GM19193 (cell line): ENCODE data around the gene OPCML.

Experiments
- POLR2A ChIP-seq: IDR thresholded peaks from 4 replicates; pipeline ENCODE4 v1.6.1; 2011; ENCODE audit not compliant: insufficient read depth, insufficient read length; ENCODE audit errors: extremely low read depth

The OPCML gene

DNA sequence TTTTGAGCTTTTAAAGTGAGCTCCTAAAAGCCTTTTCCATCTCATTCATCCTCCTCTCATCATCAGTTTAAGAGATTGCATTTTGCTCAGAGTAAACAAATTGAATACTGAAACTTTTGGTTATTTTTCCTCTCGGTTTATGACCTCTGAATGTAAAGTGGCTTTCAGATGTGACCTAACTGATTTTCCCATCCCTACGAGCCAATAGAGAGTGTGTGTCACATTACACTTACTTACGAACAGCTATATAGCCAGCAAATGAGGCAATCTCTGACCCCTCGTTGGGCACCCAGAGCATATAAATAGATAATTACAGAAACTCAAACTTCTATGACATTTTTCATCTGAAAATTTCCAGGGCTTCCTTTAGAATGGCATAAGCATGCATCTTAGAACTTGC lies 317.7 kb downstream of the OPCML start:
- no peak for TF ChIP-seq POLR2A

DNA sequence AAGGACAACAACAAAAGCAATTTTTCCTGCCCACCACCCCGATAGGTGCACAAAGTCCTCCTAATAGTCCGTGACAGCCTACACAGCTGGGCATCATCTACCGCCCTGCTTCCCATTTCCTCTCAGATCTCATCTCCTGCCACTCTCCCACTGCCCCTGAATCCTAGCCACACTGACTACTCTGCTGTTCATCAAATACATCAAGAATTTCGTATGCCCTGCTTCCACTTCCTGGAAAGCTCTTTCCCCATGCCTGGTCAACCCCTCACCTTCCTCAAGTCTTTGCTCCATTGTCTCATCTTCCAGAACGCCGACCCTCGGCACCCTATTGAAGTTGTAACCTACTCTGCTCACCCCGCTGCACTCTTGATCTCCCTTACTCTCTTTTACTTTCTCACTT lies 320.1 kb downstream of the OPCML start:
- TF ChIP-seq POLR2A = no peak

DNA sequence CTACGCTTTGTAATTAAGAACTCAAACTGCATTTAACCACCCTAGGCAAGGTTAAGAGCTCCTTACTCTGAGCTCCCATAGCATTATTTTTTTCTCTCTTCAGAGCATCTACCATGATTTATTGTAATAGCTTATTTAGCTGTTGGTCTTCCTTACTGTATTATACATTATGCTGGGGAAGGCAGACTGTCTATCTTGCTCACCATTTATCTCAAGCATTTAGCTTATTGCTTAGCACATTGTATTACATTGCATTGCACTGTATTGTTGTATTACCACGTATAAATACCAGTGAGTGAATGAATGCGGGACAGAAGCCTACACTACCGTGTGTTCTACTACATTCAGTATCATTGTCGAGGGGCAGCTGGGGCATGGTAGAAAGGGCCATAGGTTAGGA lies 324.3 kb downstream of the OPCML start:
- no peak for TF ChIP-seq POLR2A

DNA sequence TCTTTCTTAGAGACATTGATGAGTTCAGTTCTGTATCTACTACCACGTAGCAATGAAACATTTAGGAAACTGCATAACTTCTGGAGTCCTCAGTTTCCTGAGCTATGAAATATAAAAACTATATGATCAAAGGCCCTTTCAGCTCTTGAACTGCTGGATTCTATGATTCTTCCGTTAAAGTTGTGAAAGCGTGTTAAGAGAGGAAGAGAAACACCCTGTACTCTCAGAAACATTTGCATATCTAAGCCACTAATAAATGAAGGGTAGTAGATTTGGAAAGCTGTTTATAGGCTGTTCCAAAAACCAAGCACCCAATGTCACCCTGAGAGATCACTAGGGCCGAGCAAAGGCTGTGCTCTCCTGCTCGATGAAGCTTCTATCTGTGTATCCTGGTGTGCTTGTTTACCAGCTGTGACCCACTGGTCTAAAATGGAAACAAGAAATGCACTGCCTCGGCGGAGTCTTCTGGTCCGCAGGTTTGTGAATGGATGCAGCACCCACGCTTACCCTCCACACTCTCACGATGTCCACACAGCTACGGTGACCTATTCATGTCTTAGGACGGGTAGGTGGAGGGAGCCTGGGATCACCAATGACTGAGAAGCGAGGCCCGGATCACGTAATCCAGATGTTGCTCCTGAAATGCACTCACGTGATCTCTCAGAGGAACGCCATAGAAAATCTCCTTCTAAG lies 325.8 kb downstream of the OPCML start:
- TF ChIP-seq POLR2A = no peak

DNA sequence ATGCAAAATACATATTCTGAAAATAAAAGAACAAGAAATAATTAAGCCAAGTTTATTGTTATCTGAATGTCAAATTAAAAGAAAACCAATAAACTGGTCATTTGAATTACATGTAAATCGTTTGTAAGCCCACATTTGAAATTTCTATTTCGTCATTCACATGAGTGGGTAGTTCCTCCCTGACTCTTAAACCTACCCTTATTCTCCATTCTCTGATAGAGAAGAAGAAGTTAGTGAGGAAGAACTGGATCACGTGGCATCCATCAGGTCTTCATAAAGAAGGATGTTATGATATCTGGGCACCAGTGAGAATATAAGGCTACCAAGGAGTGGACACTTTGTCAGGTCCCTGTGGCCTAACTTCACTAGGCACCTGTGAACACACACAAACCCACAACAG lies 328.1 kb downstream of the OPCML start:
- TF ChIP-seq POLR2A = no peak

DNA sequence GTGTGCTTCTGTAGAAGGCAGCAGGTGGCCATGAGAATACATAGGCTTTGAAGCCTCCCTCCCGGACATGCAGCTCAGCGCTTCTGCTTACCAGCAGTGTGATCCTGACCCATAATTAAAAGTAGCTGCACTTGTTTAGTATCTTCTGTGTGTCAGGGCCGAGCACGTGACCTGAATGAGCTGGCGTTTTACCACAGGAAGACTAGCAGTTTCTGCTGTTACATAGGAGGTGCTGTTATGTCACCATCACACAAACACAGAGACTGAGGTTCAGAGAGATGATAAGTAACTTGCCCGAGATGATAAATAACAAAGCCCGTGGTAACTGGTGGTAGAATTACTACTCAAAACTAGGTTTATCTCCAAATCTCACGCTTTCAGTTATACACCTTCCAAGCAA lies 329.5 kb downstream of the OPCML start:
- TF ChIP-seq POLR2A = no peak

DNA sequence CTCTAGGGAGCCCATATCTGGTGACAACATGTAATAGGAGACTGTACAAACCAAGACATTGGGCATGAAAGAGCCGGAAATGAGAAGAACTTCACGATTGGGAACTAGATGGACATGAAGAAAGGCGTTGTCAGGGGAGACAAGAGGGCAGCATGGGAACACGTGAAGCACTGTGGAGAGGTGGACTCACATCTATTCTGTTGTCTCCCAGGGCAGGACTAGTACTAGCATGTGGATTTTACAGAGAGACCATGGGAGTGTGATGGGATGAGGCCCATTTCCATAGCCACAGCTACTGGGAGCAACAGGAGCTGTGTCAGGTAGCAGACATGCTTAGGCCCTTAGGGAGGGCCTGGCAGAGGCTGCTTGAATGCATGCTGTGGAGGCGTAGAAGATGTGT lies 333.9 kb downstream of the OPCML start:
- TF ChIP-seq POLR2A = no peak

DNA sequence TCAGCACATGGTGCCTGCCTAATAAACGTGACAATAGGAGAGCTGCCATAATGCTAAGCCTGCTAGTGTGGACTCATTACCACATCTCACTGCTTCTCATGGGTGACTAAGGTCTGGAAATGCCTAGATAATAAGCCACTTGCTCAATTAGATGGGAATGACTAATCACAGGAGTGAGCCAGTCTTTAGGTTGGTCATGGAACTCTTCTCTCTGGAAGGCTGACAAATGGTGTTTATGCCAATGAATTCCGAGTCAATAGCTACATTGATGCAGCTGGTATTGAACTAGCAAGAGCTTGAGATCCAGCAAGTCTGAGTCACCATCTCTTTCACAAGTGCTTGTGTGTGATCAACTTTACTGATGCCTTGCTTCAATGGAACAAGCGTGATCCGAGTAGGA lies 334.9 kb downstream of the OPCML start:
- no peak for TF ChIP-seq POLR2A

DNA sequence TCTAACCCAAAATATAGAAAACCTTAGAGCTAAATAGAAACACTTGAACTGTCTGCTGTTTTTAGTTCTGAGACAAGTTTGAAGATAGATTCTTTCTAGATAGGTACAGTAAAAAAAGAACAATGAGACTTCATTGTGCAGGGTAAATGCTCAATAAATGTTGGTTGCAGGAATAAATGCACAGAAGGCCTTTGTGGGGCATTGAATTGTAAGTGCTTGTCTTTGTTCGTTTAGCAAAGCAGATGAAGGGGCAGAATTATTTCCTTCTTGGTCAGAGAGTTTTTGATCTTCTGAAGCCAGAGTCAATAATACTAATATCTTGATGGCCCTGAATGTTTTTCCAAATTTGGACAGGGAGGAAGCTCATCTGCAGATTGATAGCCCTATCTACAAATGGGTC lies 340.4 kb downstream of the OPCML start:
- TF ChIP-seq POLR2A = no peak

DNA sequence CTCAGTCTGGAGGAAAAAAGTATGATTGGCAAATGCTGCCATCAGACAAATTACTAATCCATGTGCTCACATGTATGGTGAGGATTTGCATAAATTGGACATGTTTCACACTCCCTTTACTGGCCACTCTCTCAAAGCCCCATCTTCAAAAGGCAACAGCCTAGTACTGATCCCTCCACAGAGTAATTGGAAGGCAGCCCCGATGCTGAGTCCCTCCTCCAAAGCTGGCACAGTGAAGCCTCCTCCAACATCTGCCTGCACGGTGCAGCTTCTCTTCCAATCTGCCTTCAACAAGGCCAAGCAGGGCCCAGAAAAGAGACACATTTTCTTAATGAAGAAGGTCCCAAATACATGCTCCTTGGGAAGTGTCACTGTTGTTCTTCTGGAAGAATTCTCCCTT lies 350.6 kb downstream of the OPCML start:
- no peak for TF ChIP-seq POLR2A

DNA sequence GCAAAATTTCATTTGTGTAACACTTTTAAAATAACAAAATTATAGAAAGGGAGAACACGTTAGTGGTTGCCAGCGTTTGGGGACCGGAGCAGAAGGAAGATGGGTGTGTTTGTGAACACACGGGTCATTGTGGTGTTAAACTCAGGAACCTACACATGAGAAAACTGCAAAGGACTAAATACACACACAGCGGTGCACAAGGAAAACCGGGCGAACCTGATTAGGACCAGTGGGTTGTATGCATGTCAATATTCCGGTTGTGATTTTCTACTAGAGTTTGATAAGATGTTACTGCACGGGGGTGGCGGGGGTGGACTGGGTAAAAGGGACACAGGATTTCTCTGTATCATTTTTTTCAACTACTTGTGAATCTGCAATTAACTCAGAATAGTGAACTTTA lies 351.2 kb downstream of the OPCML start:
- no peak for TF ChIP-seq POLR2A

DNA sequence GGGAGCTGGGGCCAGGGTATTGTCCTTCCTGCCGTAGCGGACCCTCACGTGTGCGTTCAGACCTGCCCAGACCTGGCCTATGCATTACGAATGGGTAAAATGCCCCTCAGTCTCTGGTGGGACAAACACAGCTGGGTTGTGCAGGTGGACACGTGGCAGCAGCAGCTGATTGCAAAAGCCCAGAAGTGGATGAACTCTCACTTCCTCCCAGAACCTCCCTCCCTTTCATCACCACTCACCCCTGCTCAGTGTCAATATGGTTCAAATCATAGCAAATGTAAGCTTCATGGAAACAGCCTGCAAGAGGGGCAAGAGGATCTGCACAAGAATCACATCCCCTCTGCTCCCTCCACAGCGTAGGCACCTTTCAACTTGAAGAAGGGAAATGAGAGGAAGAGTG lies 352.1 kb downstream of the OPCML start:
- no peak for TF ChIP-seq POLR2A

DNA sequence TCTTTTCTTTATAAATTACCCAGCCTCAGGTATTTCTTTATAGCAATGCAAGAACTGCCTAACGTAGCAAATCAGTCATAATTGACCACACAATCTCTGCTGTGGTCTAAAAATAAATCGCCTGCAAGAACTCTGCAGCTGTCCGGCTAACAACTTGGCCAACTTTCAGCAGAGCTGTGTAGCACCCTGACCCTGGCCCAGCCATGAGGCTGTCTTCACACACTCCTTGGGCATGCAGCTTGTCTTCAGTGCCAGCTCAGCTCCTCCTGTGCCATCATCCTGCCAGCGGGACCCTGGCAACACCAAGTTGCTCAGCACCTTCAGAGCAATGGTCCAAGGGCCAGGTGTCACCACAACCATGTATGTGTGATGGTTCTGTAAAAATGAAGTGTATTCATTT lies 355.6 kb downstream of the OPCML start:
- TF ChIP-seq POLR2A = no peak

DNA sequence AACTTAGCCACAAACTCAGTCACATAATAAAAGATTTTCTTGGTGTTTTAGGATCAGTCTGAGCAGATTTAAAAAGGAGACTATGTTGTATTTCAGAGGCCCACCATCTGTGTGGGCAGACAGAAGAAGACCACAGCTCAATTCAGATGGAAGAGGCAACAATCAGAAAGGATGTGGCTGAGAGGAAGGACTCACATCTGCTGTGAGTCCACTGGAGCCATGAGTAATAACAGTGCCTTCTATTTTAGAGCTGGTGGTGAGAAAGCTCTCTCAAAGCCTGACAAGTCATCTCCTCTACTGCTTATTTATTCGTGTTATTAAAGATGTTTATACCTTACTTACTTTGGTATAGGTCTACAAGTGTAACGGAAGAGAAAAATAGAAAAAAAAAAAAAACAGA lies 357.2 kb downstream of the OPCML start:
- TF ChIP-seq POLR2A = no peak

DNA sequence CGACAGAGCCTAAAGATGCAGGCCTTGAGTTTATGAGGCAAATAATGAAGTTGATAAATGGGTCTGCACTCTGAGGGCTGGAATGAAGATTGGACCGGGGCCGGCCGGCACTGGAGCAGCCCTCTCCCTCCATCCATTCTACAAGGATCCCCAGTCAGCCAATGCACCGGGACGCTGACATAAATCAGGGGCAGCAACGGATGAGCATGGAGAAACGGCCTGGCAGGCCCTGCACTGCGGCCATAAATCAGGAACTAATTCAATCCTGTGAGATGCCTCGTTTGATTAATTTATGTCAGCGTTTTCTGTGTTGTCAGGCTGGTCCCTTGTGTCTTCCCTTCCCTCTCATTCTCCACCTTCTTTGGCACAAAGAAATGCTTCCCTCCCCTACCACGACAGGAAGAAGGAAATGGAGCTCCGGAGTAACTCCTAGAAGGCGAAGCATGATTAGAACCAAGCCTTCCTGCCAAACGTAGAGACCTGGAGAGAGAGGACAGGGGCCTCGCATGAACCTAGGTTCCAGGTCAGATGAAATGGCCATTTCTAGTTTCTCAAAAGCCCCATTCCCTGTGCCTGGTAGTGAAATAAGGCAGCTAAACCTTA lies 358.4 kb downstream of the OPCML start:
- TF ChIP-seq POLR2A = no peak

DNA sequence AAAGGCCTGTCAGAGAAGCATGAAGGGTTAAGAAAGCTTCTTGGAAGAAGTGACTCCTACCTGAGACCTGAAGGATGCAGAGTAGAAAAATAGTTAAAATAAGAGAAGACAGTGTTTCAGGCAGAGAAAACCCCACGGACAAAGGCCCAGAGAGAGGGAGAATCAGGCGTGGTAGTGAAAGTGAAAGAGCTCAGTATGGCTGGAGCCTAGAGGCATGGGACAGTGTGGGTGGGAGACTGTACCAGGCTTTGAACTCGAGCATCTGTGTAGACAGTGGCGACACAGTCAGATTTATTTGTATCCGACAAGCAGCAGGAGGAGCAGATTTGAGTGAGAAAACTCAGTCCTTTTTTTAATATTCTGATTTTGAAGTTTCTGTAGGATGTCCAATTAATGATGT lies 360.0 kb downstream of the OPCML start:
- TF ChIP-seq POLR2A = no peak

DNA sequence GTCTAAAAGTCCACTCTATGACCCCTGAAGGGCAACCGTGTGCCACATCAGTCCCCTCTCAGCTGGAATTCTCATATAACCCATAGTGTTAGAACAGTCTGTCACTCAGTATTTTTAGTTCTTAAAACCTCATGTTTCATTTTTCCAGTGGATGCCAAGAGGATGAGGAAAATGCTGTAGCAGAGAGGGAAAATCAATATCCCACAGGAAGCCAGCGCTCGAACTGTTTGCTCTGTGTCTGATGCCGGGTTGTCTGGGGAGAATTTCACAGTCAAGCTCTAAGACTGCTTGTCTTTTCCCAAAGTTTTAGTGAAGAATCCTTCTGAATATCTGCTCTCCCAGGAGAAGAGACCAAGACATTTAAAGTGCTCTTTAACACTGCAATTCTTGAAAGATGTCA lies 360.9 kb downstream of the OPCML start:
- no peak for TF ChIP-seq POLR2A
